Calu3 (cell line): Measurements from ENCODE around the gene KREMEN1. TPM values are rescaled to one million over a fixed set of nuclear protein-coding genes. Genes with fewer than 3 reads are reported as not detected.

Source experiments
- BruUV-seq: library from RNA; stranded (reverse); fragments of 400-500 nt; replicated peaks from 2 replicates; lab custom pipeline; 2021; lab: Mats Ljungman, UMichigan
- CTCF ChIA-PET: fragments of 300-600 bp; sonication (Branson Sonifier 250); formaldehyde crosslinking; loops from one replicate; lab custom pipeline; 2022; ENCODE audit warnings: antibody characterized with exemption; lab: Charles Lee
- DNase-seq: peaks from one replicate; pipeline ENCODE4 v3.0.0; 2022
- H3K27ac Mint-ChIP-seq: one replicate; pipeline ENCODE4 v1.8.0; 2022; ENCODE audit warnings: mixed read lengths; ENCODE audit not compliant: unreplicated experiment
- H3K27me3 Mint-ChIP-seq: one replicate; pipeline ENCODE4 v1.8.0; 2022; ENCODE audit warnings: mixed read lengths; ENCODE audit not compliant: unreplicated experiment
- H3K36me3 Mint-ChIP-seq: one replicate; pipeline ENCODE4 v1.8.0; 2022; ENCODE audit warnings: mild to moderate bottlenecking, moderate library complexity, mixed read lengths; ENCODE audit not compliant: insufficient read depth, unreplicated experiment
- H3K4me1 Mint-ChIP-seq: one replicate; pipeline ENCODE4 v1.8.0; 2022; ENCODE audit warnings: mild to moderate bottlenecking, low read depth, mixed read lengths; ENCODE audit not compliant: unreplicated experiment
- H3K4me3 Mint-ChIP-seq: one replicate; pipeline ENCODE4 v1.8.0; 2022; ENCODE audit warnings: mild to moderate bottlenecking, low read depth, moderate library complexity, mixed read lengths; ENCODE audit not compliant: unreplicated experiment
- H3K9me3 Mint-ChIP-seq: one replicate; pipeline ENCODE4 v1.8.0; 2022; ENCODE audit warnings: low read depth, mixed read lengths; ENCODE audit not compliant: unreplicated experiment
- intact Hi-C: fragments of 100-400 bp; cut with micrococcal nuclease; formaldehyde crosslinking; loops from one replicate; pipeline ENCODE4 v1.10.0; 2022; ENCODE audit not compliant: unreplicated experiment
- total RNA-seq: library from RNA; stranded (reverse); gene quantifications from 2 replicates; pipeline ENCODE4 v1.2.3, GENCODE V29; 2022
- TF ChIP-seq, protein P1 (sequence below): fragments of 200-600 bp; IDR thresholded peaks from one replicate; pipeline ENCODE4 v1.8.0; 2022; ENCODE audit warnings: antibody characterized with exemption; ENCODE audit not compliant: unreplicated experiment

KREMEN1 gene
- total RNA-seq, 1 experiment from 2014 or later = 2.8 TPM

DNA sequence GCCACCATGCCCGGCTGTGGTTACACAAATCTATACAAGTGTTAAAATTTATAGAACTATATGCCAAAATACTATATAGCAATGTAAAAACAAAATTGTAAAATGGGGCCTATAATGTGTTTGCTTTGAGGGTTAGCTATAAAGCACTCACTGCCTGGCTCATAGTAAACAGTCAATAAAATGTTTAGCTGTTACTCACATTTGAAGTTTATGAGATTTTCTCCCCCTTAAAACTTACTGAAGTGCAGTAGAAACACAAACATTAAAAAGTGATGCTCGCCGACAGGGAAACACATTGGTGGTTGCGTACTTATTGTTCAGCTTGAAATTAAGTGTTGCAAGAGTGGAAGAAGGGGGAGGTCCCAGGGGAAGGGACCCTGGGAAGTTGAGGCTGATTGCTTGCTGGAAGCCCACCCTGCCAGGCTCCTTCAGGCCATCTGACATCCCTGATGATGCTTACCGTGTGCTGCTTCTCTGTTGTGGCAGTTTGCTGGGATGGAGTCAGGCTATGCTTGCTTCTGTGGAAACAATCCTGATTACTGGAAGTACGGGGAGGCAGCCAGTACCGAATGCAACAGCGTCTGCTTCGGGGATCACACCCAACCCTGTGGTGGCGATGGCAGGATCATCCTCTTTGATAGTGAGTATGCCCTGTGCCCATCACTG lies 52.1 kb downstream of the KREMEN1 start:
- CTCF ChIA-PET = interaction anchor here (0.9 kb wide), 1 partner anchor 31 kb away, joined by 3 read pairs; no protein-coding TSS in a partner anchor
- DNase-seq = no peak
- intact Hi-C loops = no loop called here
- Mint-ChIP-seq H3K27me3 (peaks cover 12% of the 10 kb centered on the region), H3K36me3 (no peaks in the 10 kb centered on the region), H3K4me1 (no peaks in the 10 kb centered on the region), H3K9me3 (peaks cover 2% of the 10 kb centered on the region), H3K27ac (no peak overlapping the region), H3K4me3 (no peak overlapping the region)
- TF ChIP-seq, protein P1, sequence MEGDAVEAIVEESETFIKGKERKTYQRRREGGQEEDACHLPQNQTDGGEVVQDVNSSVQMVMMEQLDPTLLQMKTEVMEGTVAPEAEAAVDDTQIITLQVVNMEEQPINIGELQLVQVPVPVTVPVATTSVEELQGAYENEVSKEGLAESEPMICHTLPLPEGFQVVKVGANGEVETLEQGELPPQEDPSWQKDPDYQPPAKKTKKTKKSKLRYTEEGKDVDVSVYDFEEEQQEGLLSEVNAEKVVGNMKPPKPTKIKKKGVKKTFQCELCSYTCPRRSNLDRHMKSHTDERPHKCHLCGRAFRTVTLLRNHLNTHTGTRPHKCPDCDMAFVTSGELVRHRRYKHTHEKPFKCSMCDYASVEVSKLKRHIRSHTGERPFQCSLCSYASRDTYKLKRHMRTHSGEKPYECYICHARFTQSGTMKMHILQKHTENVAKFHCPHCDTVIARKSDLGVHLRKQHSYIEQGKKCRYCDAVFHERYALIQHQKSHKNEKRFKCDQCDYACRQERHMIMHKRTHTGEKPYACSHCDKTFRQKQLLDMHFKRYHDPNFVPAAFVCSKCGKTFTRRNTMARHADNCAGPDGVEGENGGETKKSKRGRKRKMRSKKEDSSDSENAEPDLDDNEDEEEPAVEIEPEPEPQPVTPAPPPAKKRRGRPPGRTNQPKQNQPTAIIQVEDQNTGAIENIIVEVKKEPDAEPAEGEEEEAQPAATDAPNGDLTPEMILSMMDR = no peak
- BruUV-seq = no TSS peak

DNA sequence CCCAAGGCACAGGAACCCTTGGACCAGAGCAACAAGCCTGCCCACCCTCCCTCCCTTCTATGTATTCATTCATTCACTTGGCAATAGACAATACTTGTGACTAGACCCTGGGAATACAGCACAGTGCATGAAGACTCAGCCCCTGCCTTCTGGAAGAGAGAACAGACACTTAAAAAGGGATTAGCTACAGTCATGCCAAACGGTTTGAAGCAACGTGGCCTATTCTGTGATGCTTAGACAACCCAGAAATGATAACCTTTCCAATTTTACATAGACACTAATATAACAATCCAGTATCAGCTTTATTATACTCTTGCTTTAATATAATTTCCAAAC lies 52.6 kb downstream of the KREMEN1 start:
- no peak overlapping the region for H3K27ac Mint-ChIP-seq
- H3K36me3 Mint-ChIP-seq = no peaks in the 10 kb centered on the region
- no peak overlapping the region for H3K4me3 Mint-ChIP-seq
- no TSS peak for BruUV-seq
- TF ChIP-seq, protein P1 = no peak
- CTCF ChIA-PET = interaction anchor here (0.9 kb wide), 1 partner anchor 31 kb away, joined by 3 read pairs; no protein-coding TSS in a partner anchor
- H3K27me3 Mint-ChIP-seq = peaks cover 7% of the 10 kb centered on the region
- H3K9me3 Mint-ChIP-seq = peaks cover 1% of the 10 kb centered on the region
- intact Hi-C loops = no loop called here
- no peaks in the 10 kb centered on the region for H3K4me1 Mint-ChIP-seq
- no peak for DNase-seq

DNA sequence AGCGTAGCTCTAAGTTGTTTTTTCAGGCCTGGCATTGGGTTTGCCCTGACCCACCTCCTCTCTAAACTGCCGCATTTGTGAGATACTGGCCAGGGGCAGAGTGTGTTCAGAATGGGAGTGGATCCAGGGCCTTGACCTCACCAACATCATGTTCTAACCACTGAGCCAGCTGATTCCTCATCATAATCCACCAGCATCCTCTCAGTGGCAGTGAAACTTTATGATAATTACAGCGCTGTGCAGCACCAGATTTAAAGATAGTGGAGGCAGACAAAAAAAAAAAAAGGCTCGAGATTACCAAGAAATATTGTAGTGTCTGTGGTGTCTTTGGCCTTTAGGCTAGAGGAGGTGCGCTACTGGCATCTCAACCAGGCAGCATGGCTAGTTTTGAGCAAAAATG lies 53.0 kb downstream of the KREMEN1 start:
- H3K27me3 Mint-ChIP-seq = peaks cover 2% of the 10 kb centered on the region
- CTCF ChIA-PET = interaction anchor here (0.9 kb wide), 1 partner anchor 31 kb away, joined by 3 read pairs; no protein-coding TSS in a partner anchor
- intact Hi-C loops = no loop called here
- BruUV-seq = no TSS peak
- no peaks in the 10 kb centered on the region for H3K9me3 Mint-ChIP-seq
- no peak overlapping the region for H3K4me3 Mint-ChIP-seq
- H3K36me3 Mint-ChIP-seq = no peaks in the 10 kb centered on the region
- H3K4me1 Mint-ChIP-seq = no peaks in the 10 kb centered on the region
- no peak overlapping the region for H3K27ac Mint-ChIP-seq
- TF ChIP-seq, protein P1 = no peak
- DNase-seq = no peak

DNA sequence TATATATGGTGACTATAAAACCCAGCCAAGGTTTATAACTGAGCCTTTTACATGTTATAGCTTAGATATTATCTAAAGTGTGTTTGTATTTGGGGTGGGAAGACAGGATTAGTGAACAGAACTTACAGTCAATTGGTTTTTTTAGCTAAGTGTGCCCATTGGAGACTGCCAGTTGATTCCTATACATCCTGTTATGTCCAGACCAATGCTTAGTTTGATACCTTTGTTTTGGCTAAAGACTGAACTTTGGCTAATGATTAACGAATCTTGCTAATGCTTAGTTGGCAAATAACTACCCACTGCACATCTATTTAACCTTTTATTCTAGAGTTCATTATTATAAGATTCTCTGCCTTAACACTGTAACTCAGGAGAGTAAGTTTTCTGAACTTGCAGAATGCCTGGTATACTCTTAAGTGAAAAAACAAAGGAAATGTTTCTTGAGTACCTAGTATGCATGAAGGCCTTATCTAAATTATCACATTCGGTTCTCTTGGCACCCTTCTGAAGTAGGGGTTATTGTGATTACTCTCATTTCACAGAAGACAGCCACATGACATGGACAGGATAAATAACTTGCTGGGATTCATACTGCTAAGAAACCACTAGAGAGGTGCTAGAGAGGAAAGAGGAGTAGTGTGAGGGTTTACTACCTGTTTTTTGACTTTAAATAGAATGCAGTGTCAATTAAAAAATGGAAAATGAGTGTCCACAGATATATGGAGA lies 54.0 kb downstream of the KREMEN1 start:
- Mint-ChIP-seq H3K9me3 (no peaks in the 10 kb centered on the region), H3K36me3 (no peaks in the 10 kb centered on the region)

More for the DNA sequence above, 54.0 kb downstream of the KREMEN1 start:
- no TSS peak for BruUV-seq
- H3K27me3 Mint-ChIP-seq = no peaks in the 10 kb centered on the region
- CTCF ChIA-PET = interaction anchor here (0.6 kb wide), 1 partner anchor 412 kb away, joined by 5 read pairs; no protein-coding TSS in a partner anchor
- H3K27ac Mint-ChIP-seq = no peak overlapping the region
- intact Hi-C loops = no loop called here
- TF ChIP-seq, protein P1 = no peak
- no peak overlapping the region for H3K4me3 Mint-ChIP-seq
- H3K4me1 Mint-ChIP-seq = no peaks in the 10 kb centered on the region
- DNase-seq = no peak
